ENCODE data around the gene DPYD.

DNA sequence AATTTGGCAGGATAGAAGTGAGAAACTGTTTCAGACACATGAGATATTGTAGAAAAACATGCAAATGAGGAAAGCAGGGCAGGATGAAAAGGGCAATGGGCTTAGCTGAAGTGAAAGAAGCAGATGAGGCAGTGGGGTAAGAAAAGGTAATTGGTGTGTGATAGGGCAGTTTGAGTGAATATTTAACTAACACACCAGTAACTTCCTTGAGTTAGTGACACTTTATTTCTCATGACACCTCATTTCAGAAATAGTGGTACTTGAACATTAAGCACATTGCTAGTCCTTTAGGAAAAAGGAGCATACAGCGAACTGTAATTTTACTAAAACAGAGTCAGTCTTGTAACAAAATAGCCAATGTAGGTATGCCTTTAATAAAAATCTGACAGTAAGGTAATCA, 415.0 kb downstream of the DPYD start:
- TF ChIP-seq, protein P1, sequence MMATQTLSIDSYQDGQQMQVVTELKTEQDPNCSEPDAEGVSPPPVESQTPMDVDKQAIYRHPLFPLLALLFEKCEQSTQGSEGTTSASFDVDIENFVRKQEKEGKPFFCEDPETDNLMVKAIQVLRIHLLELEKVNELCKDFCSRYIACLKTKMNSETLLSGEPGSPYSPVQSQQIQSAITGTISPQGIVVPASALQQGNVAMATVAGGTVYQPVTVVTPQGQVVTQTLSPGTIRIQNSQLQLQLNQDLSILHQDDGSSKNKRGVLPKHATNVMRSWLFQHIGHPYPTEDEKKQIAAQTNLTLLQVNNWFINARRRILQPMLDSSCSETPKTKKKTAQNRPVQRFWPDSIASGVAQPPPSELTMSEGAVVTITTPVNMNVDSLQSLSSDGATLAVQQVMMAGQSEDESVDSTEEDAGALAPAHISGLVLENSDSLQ (IDR thresholded peaks at IDR 0.05), result no peak
- TF ChIP-seq FOXK2 (IDR thresholded peaks at IDR 0.05) (no peak), NFRKB (IDR thresholded peaks at IDR 0.05) (no peak), SP1 (IDR thresholded peaks at IDR 0.05) (no peak), ELF4 (IDR thresholded peaks at IDR 0.05) (no peak), L3MBTL2 (conservative IDR thresholded peaks at IDR 0.05) (no peak), BHLHE40 (IDR thresholded peaks at IDR 0.05; ENCODE audit: borderline replicate concordance) (no peak), FOXA1 (IDR thresholded peaks at IDR 0.05) (no peak), ZNF384 (IDR thresholded peaks at IDR 0.05) (no peak), FOXM1 (IDR thresholded peaks at IDR 0.05; ENCODE audit: borderline replicate concordance) (no peak)

All from HEK293T (cell line).